ACHN (cell line): ENCODE measurements around the gene EDNRA.

Source experiments
- DNase-seq: peaks from one replicate; pipeline ENCODE4 v3.0.0-alpha.2; 2015
- in situ Hi-C: cut with HindIII; loops from 2 replicates; pipeline ENCODE4 v1.10.0; 2017; ENCODE audit warnings: low sequenced_read_pairs, low pct_ligation_motif_present, low pct_unique_long_range_greater_than_20kb

EDNRA gene

DNA sequence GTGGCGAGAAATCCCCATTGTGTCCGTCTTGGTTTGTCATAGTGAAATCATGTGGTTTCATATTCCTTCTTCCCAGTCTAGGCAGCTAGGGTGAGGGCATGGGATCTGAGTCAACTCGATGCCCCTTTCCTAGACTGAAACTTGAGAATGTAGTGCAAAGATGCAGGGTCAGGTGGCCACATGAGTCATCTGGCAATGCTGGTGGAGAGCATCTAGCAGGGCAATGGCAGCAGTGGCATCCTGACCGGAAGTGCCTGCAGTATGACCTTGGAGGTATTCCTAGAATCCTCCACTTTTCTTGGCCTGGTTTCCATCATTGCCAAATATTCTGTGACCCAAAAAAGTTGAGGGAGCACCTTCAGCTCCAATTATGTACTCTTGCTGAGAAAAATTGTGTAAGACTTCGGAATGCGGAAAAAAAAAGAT is 97.2 kb downstream of the EDNRA start:
- in situ Hi-C loops = no loop called here
- peak; percentile 60 for DNase-seq

DNA sequence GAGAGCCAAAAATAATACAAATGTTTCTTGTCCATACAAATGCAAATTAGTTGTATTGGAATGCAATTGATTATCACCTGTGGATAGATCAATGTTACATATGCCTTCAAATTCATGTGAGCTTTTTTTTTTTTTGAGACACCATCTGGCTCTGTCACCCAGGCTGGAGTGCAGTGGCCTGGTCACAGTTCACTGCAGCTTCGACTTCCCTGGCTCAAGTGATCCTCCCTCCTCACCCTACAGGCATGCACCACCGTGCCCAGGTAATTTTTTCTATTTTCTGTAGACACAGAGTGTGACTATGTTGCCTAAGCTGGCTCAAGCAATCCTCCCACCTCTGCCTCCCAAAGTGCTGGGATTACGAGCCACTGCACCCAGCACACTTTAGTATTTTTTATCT is 97.7 kb downstream of the EDNRA start:
- DNase-seq = no peak
- in situ Hi-C loops = no loop called here

DNA sequence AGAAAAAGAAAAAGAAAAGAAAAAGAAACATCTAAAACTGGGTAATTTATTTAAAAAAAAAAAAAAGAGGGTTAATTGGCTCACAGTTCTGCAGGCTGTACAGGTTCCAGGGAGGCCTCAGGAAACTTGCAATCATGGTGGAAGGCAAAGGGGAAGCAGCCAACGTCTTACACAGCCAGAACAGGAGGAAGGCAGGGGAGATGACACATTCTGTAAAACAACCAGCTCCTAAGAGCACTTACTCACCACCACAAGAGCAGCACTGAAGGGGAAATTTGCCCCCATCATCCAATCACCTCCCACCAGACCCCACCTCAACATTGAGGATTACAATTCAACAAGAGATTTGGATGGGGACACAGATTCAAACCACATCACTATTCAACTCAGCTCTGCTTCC is 99.5 kb downstream of the EDNRA start:
- no peak for DNase-seq
- in situ Hi-C loops = no loop called here

DNA sequence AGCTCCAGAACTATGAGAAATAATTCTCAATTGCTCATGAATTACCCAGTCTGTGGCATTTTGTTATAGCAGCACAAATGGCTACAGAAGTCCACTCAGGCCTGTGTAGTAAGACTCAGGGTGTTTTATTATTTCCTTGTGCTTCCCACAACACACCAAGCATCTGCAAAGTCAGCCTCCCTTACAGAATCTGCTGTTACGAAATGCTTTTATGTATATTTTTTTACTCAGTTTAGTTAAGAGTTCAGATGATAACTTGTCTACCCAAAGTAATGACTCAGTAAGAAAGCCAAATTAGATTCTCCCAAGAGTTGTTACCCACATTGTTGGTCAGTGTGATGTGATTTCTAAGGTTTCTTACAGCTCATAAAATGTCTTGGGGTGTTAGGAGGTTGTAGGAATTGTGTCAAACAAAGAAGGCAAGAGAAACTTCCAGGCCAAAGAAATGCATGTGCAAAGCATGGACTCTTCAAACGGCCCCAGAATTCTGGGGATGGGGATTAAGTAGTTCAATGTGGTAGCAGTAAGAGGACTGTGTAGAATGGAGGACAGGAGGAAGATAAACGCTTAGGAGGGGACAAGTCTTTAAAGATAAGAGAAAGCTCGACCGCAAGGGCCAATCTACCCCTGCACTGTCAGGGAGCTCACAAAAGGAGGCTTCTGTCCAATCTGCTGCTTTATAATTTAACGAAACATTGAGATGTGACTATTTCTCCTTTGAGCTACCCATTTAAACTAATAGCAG is 100.9 kb downstream of the EDNRA start:
- in situ Hi-C loops = no loop called here
- DNase-seq = no peak

DNA sequence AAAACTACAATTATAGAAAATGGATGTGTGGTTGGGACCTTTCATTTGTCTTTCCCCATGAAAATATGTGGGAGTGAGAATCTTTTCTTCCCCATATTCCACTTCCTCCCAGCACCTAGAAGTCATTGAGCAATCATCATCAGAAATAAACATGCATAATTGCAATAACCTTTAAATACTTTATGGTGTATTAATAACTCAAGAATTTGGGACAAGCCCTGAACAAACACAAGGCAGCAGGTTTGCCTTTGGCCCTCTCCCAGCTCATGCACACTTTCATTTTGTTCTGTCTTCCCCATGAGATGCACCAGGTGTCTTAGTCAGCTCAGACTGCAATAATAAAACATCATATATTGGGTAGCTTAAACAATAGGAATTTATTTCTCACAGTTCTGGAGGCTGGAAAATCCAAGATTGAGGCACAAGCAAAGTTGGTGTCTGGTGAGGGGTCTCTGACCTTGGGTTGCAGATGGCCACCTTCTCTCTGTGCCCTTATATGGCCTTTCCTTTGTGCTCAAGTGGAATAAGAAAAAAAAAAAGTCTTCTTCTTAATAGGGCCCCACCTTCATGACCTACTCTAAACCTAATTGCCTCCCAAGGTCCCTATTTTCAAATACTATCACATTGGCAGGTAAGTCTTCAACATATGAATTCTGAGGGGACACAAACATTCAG is 101.6 kb downstream of the EDNRA start:
- DNase-seq = no peak
- in situ Hi-C loops = no loop called here

DNA sequence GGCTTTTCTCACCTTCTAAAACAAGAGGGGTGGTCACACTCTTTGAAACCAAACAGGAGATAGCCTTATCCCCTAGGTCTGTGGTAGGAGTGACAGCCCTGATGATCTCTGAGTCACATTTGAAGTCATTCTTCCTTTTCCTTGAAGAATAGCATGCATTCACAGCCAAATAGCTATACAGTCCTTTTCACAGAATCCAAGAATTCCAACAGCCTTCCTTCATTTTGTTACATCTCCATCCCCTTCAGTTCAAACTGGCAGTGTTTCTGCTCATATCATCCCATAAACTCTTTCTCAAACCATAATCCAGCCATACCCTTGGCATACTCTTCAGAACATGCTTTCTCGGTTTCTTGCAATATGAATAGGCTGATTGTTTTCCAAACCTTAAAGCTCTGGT is 103.0 kb downstream of the EDNRA start:
- in situ Hi-C loops = no loop called here

DNA sequence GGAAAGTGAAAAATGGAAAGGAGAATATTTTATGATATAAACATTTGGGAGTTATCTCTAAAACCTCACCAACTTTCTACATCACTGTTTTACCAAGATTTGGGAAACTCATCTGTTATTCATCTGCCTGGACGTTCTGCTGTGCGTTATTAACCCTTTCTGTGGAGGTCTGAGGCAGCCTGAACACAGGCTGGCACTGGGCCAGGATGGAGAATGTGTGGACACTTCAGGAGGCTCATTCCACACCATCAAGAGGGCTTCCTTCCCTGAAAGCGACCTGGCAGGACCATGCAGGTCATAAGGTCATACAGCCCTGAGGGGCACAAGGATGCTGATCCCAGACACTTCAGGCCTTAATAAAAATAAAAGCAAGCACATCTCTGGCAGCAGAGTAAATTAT is 105.1 kb downstream of the EDNRA start:
- in situ Hi-C loops = no loop called here
- DNase-seq = no peak

More for the DNA sequence above, 103.0 kb downstream of the EDNRA start:
- no peak for DNase-seq

DNA sequence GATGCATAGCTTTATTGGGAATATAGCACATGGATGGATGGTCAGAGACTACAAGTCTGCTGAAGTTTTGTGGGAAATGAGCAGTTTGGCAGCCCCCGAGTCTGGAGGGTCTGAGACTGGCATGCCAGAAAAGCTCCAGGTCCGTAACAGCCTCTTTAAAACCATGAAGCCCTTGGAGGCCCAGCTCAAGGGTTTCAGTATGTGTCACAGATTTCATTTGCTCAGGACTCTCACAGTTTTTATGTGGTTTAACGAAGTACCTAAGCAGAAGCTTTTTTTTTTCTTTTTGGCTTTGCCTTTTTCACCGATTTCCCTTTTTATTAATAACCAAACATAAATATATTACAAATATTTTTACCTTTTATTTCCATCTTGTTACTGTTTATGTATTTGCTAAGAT is 105.7 kb downstream of the EDNRA start:
- DNase-seq = no peak
- in situ Hi-C loops = no loop called here

DNA sequence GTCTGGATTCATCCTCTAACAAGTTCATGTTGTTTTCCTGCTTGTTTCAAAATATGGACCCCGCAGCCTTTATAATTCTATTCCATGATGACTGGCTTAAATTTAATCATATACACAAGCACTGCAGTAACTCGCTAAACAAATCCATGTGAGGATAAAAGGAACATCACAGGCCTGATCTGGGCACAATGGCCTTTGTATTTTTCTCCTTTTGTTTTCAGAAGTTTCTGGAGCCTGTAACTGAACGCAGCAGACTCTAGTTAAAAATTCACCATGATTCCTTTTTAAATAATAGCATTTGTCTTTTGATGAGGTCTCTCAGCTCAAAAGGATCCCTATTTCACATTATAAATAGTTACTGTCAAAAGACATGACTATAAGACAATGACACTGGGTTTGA is 106.1 kb downstream of the EDNRA start:
- DNase-seq = no peak
- in situ Hi-C loops = no loop called here

DNA sequence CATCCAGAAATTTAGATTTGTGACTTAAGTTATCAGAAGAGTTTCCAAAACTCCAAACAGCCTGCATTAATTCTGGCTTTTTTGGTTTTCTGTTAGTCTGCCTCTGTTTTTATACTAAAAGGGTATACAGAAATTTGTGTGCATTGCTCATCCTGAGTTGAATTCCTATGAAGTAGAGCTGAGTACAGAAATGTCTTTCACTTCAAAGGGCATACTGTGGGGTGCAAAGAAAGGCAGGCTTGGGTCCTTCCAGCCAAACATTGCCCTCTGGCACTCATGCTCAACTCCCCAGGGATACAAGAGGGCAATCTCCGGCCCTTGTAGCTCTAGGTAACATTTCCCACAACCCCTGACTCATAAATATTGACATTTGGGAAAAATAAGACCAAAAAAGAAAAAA is 108.7 kb downstream of the EDNRA start:
- in situ Hi-C loops = no loop called here
- no peak for DNase-seq

DNA sequence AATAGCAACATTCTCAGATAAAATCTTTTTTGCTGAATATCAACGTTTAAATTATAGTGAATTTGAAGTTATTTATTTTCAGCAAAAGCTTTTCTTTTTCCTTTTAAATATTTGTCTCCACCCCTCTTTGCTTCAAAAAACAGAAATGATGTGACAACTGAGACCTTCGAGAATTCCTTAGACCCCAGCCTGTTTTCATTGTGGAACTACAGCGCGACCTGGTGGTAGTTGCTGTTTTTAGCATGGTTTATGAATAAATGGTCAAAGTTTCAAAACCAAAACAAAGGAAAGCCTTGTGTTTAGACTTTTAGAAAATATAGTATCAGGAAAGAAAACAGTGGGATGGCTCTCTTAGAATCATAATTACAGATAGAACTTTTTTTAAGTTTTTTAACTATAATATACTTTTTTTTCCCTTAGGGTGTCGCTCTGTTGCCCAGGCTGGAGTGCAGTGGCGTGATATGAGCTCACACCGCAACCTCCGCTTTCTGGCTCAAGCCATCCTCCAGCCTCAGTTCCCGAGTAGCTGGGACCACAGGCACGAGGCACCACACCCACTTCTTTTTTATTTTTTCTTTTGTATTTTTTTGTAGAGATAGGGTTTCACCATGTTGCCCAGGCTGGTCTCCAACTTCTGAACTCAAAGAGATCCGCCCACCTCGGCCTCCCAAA is 109.5 kb downstream of the EDNRA start:
- peak; percentile 60 for DNase-seq
- in situ Hi-C loops = no loop called here

DNA sequence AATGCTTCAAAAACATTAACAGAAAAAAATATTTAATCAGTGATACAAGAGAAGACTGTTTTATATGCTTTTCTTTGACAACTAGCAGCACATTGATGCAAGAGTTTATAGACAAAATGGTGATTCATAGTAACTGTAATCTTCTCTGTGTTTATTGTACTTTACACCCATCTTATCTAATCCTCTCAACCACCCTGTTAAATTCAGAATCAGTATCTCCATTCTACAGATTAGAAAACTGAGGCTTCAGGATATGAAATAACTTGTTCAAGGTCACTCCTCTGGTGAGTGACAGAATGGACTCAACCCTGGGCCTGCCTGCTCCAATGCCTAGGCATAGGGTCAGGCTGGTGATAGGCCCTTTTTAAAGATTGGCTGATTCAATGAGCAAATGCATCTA is 110.2 kb downstream of the EDNRA start:
- no peak for DNase-seq
- in situ Hi-C loops = no loop called here

DNA sequence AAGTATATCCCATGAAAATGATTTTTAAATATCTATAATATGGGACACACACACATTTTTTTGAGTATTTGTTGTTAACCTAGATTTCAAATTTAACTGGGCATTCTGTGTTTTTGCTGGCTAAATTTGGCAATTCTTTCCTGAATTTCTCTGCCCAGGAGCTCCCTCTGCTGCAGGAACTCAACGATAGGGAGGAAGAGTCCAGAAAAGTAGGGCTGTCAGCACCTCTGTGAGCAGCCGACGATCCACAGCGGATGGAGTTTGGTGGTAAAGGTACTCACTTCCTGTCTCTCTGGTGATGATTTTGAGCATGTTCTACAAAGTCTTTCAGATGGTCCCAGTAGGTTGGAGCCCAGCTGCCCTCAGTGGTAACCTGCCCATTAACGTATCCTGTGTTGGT is 113.2 kb downstream of the EDNRA start:
- no peak for DNase-seq
- in situ Hi-C loops = no loop called here
